GM10847 (cell line): ENCODE results near the gene MSL3.

Source experiments
- POLR2A ChIP-seq: IDR thresholded peaks from 2 replicates; pipeline ENCODE4 v1.6.1; 2011; ENCODE audit not compliant: insufficient read length; ENCODE audit errors: extremely low read depth

Gene MSL3

DNA sequence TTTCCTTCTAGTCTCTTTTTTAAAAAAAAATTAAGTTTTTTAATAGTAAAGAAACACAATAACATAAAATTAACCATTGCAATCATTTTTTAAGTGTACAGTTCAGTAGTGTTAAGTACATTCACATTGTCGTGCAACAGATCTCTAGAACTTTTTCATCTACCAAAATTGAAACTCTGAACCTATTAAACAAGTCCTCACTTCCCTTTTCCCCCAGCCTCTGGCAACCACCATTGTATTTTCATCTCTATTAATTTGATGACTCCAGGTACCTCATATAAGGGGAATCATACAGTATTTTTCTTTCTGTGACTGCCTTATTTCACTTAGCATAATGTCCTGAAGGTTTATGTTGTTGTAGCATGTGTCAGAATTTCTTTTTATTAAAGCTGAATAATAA lies 31.8 kb downstream of the MSL3 start:
- TF ChIP-seq POLR2A: no peak

DNA sequence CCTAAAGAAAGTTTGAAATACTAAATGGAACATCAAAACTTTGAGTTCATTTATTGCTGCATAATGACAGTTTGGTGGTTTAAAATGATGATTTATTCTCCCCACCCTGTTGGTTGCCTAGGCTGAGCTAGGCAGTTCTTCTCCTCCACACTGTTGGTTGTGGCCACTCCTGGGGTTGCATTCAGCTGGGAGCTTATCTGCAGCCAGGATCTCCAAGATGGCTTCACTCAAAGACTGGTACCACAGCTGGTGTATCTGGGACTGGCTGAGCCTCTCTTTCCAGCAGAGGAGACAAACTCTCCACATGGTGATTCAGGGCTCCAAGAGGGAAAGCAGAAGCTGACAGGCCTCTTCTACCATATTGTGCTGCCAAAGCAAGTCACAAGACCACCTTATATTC lies 33.1 kb downstream of the MSL3 start:
- no peak for TF ChIP-seq POLR2A

DNA sequence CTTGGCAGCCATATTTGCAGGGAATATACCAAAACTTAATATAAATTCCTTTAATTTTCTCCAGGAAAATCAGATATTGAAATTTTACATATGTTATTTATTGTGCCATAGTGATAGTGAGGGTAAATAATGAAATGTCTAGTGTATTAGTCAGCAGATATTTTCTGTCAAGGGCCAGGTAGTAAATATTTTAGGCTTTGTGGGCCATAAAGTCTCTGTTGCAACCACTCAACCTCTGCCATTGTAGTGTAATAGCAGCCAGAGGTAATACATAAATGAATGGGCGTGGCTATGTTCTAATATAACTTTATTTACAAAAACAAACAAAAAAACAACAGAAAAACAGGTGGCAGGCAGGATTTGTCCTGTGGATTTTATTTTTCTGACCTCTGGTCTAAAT lies 33.5 kb downstream of the MSL3 start:
- no peak for TF ChIP-seq POLR2A

DNA sequence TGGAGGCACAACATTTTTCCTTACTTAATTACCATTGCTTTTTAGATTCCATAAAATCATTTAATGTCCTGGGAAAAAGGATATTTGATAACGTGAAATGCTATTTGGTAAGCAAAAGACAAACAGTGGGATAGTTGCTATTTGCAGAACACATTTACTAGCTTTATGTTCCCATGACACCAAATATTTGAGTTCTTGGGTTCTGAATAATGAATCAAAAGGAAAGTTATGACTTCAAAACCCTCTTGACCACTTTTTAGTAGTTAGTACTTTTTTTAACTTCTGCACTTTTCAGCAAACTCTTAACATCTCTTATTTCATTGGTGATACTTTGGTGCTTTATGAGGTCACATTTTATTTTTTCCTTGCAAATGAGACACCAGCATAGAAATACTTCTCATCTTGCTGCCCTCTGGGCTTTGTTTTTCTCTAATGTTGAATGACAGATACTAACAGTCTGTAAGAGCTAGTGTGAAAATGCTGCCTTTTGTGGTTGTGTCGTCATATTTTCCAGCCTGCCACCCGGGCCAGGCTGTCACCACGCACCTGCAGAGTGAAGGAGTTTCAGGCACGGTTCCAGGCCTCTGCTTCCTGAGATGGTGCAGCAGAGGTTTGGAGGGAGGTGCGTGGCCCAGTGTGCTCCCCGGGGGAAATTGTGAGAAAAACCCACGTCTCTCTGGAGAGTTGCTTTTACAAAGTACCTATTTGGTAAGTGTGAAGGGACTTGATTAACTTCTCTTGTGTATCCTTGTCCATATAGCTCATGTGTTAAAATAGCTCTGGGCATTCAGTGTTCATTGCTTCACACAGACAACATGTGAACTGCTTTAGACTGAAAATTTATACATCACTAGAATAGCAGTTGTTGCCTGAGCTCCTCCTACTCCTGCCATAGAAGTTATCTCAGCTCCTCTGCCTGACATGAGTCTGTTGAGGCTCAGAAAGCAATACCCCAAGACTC lies 34.7 kb downstream of the MSL3 start:
- TF ChIP-seq POLR2A: no peak

DNA sequence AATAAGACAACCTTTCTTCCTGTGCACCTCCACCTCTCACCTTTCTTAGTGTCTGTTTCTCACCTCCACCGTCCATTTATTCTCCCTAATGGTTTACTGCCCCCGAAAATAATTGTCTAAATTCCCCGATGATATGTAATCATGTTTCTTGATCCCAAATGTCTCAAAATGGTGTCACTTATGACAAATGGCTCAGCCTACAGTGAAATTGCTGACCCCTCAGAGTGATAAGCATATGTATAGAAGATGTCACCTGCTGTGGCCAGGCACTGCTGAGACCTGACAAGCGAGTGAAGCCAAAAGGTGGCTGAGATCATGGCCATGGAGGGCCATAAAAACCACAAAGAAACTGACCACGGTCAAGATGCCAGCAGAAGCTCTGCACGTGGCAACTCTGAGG lies 35.7 kb downstream of the MSL3 start:
- no peak for TF ChIP-seq POLR2A

DNA sequence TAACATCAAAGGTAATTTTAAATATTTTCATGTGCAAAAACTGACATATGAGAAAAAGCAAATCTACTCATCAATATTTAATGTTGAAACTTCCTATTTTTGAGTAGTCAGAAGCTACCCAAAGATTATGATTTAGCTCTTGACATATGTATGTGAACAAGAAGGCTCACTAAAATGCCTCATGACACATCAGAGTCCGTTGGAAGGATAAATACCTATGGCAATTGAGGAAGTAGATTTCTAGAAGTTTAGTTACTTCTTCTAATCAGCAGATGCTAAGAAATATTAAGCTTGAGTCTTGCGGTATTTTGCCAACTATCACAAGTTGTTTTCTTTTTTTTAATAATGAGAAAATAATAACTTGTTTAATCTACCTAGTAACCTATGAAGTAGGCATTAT lies 55.3 kb downstream of the MSL3 start:
- TF ChIP-seq POLR2A: no peak
